Ramos (cell line): ENCODE results near the gene ASMTL.
"Not testable (repeated sequence)": the region's sequence is repeated elsewhere in the genome, so short reads cannot be mapped to it uniquely, and the experiment has no call there.

ENCODE experiments used
- in situ Hi-C: fragments of 300-500 bp; cut with MboI; formaldehyde crosslinking; loops from one replicate; pipeline ENCODE4 v1.14.3; 2022; ENCODE audit warnings: low sequenced_read_pairs; ENCODE audit not compliant: unreplicated experiment

Gene ASMTL

GRCh38 chrX:1392376-1393068 is 60.2 kb downstream of the ASMTL start:
- in situ Hi-C loops = no loop called here

GRCh38 chrX:1391707-1392375 is 60.9 kb downstream of the ASMTL start, which contains the start of gene SLC25A6:
TSS of gene SLC25A6 (minus strand) at chrX:1392113. CDS start at chrX:1392009, 104 bp downstream.
- in situ Hi-C loops = no loop called here

- in situ Hi-C loops = no loop called here
These were observed 61.4 kb downstream of the ASMTL start for GRCh38 chrX:1391370-1391706.

GRCh38 chrX:1390621-1391369 is 61.9 kb downstream of the ASMTL start:
- in situ Hi-C loops = no loop called here

GRCh38 chrX:1389993-1390285 is 62.8 kb downstream of the ASMTL start:
- in situ Hi-C loops = no loop called here

- in situ Hi-C loops = no loop called here
These were observed 63.3 kb downstream of the ASMTL start for GRCh38 chrX:1389181-1389992.

GRCh38 chrX:1388651-1389050 is 64.1 kb downstream of the ASMTL start:
- in situ Hi-C loops = no loop called here

- in situ Hi-C loops = no loop called here
These were observed 65.5 kb downstream of the ASMTL start for GRCh38 chrX:1387141-1387776.

GRCh38 chrX:1386338-1387127 is 66.2 kb downstream of the ASMTL start:
- in situ Hi-C loops = no loop called here

GRCh38 chrX:1385253-1386223 is 67.2 kb downstream of the ASMTL start:
- in situ Hi-C loops = no loop called here

GRCh38 chrX:1384658-1385252 is 68.0 kb downstream of the ASMTL start:
- in situ Hi-C loops = no loop called here

- in situ Hi-C loops = no loop called here
These were observed 72.0 kb downstream of the ASMTL start for GRCh38 chrX:1380672-1381233.

GRCh38 chrX:1378306-1378759 is 74.4 kb downstream of the ASMTL start:
- in situ Hi-C loops = no loop called here

- in situ Hi-C loops = no loop called here
These were observed 84.4 kb downstream of the ASMTL start for GRCh38 chrX:1368385-1368698.

GRCh38 chrX:1366363-1366762 is 86.3 kb downstream of the ASMTL start:
- in situ Hi-C loops = not testable (repeated sequence)

GRCh38 chrX:1361910-1362309 is 90.8 kb downstream of the ASMTL start:
- in situ Hi-C loops = no loop called here

- in situ Hi-C loops = no loop called here
These were observed 91.4 kb downstream of the ASMTL start for GRCh38 chrX:1361275-1361674.

- in situ Hi-C loops = no loop called here
These were observed 92.5 kb downstream of the ASMTL start for GRCh38 chrX:1360171-1360570.
